ENCODE data around the gene MACF1.
"Not testable (repeated sequence)": the region's sequence is repeated elsewhere in the genome, so short reads cannot be mapped to it uniquely, and the experiment has no call there.

Gene MACF1

GRCh38 chr1:39519376-39519775 is 314.9 kb downstream of the MACF1 start:
- not testable (repeated sequence) for H3K23ac ChIP-seq (ENCODE audit: low read length in 2 of 2); H3K27me3 ChIP-seq (ENCODE audit: control insufficient read depth in 1 of 2, insufficient read depth in 1 of 2, low read length in 2 of 2); H3K14ac ChIP-seq (ENCODE audit: low read length in 2 of 2); H2BK15ac ChIP-seq (ENCODE audit: low read depth, poor library complexity, severe bottlenecking); H3K9me3 ChIP-seq (ENCODE audit: control insufficient read depth, low read length); H4K91ac ChIP-seq (ENCODE audit: low read length); H2AFZ ChIP-seq (ENCODE audit: low read depth, low read length); H2AK5ac ChIP-seq (ENCODE audit: low read length, severe bottlenecking); H2BK5ac ChIP-seq (ENCODE audit: low read depth, low read length, poor library complexity, severe bottlenecking); H2BK120ac ChIP-seq (ENCODE audit: low read depth, low read length); DNase-seq; H3K4me3 ChIP-seq (ENCODE audit: insufficient read depth in 1 of 2, low read depth in 1 of 2, low read length in 2 of 2); H3K18ac ChIP-seq (ENCODE audit: low read depth in 1 of 2, low read length in 2 of 2); H3K4me2 ChIP-seq (ENCODE audit: low read length, poor library complexity, severe bottlenecking); H2BK12ac ChIP-seq (ENCODE audit: low read length in 2 of 2); H3K9ac ChIP-seq (ENCODE audit: low read length); H3K4me1 ChIP-seq (ENCODE audit: control insufficient read depth, insufficient read depth, low read depth, low read length); H3K4ac ChIP-seq (ENCODE audit: low read depth in 1 of 2, low read length in 2 of 2); H4K8ac ChIP-seq (ENCODE audit: low read length); H3K79me1 ChIP-seq (replicated peaks; ENCODE audit: low read length, poor library complexity, severe bottlenecking); H3K27ac ChIP-seq (ENCODE audit: low read length, poor library complexity, severe bottlenecking)
- H3K36me3 ChIP-seq (ENCODE audit: control insufficient read depth in 1 of 2, insufficient read depth in 2 of 2, low read depth in 1 of 2, low read length in 2 of 2), result peaks cover 6 to 17% of the 10 kb centered on the region in 2 experiments
- WGBS, result no CpG with 5 or more reads among the region's 5 CpGs

DNA sequence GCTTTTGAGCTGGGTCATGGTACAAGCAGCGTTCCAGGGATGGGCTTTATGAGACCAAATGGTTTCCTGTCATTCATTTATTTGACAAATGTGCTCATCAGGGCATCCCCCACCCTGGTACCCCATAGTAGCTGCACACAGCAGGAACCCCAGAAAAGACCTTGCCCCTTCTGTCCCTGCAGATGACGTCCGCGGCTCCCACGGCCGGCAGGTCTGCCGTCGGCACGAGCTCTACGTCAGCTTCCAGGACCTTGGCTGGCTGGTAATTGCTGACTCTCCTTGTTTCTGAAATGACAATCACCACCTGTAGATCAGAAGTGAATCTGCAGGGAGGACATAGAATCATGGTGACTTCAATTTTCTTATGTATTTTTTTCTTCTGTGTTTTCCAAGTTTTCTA is 317.7 kb downstream of the MACF1 start:
- H3K27me3 ChIP-seq (ENCODE audit: control insufficient read depth in 1 of 2, insufficient read depth in 1 of 2, low read length in 2 of 2); H4K91ac ChIP-seq (ENCODE audit: low read length); H2BK15ac ChIP-seq (ENCODE audit: low read depth, poor library complexity, severe bottlenecking); H3K4ac ChIP-seq (ENCODE audit: low read depth in 1 of 2, low read length in 2 of 2); H3K79me1 ChIP-seq (replicated peaks; ENCODE audit: low read length, poor library complexity, severe bottlenecking); H3K4me3 ChIP-seq (ENCODE audit: insufficient read depth in 1 of 2, low read depth in 1 of 2, low read length in 2 of 2); H3K4me2 ChIP-seq (ENCODE audit: low read length, poor library complexity, severe bottlenecking); H3K9ac ChIP-seq (ENCODE audit: low read length); H2BK12ac ChIP-seq (ENCODE audit: low read length in 2 of 2); DNase-seq; H2AFZ ChIP-seq (ENCODE audit: low read depth, low read length); H3K27ac ChIP-seq (ENCODE audit: low read length, poor library complexity, severe bottlenecking); H3K9me3 ChIP-seq (ENCODE audit: control insufficient read depth, low read length); H3K4me1 ChIP-seq (ENCODE audit: control insufficient read depth, insufficient read depth, low read depth, low read length); H2BK5ac ChIP-seq (ENCODE audit: low read depth, low read length, poor library complexity, severe bottlenecking); H3K23ac ChIP-seq (ENCODE audit: low read length in 2 of 2); H4K8ac ChIP-seq (ENCODE audit: low read length); H2AK5ac ChIP-seq (ENCODE audit: low read length, severe bottlenecking); H3K18ac ChIP-seq (ENCODE audit: low read depth in 1 of 2, low read length in 2 of 2); H2BK120ac ChIP-seq (ENCODE audit: low read depth, low read length); H3K14ac ChIP-seq (ENCODE audit: low read length in 2 of 2): not testable (repeated sequence)
- peaks cover 24 to 39% of the 10 kb centered on the region in 2 experiments for H3K36me3 ChIP-seq (ENCODE audit: control insufficient read depth in 1 of 2, insufficient read depth in 2 of 2, low read depth in 1 of 2, low read length in 2 of 2)
- WGBS, result 76% methylated on average over 5 of the region's 10 CpGs

GRCh38 chr1:39522661-39523567 is 318.4 kb downstream of the MACF1 start:
- 89% methylated on average over 29 of the region's 29 CpGs for WGBS

DNA sequence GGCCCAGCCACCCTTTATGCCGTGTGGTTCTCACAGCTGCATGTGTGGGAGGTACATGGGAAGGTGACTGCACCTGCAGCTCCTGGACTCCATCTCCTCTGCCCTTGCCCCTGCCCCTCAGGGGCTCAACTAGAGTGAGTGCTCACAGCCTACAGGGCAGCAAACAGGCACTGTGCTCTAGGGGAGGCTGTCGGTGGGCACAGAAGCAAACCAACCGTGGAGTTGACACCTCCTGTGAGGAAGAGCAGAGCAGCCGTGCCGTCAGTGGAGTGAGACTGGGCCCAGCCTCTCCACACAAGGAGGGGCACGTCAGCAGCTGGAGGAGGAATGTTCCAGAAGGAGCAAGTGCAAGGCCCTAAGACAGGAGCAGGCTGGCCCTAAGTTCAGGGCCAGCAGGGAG is 319.7 kb downstream of the MACF1 start:
- H3K9me3 ChIP-seq (ENCODE audit: control insufficient read depth, low read length), result no peaks in the 10 kb centered on the region
- no peak overlapping the region for H3K9ac ChIP-seq (ENCODE audit: low read length)
- no peak overlapping the region for H3K4ac ChIP-seq (ENCODE audit: low read depth in 1 of 2, low read length in 2 of 2)
- no peak overlapping the region for H2AK5ac ChIP-seq (ENCODE audit: low read length, severe bottlenecking)
- H3K36me3 ChIP-seq (ENCODE audit: control insufficient read depth in 1 of 2, insufficient read depth in 2 of 2, low read depth in 1 of 2, low read length in 2 of 2), result peaks cover 41 to 58% of the 10 kb centered on the region in 2 experiments
- H3K27me3 ChIP-seq (ENCODE audit: control insufficient read depth in 1 of 2, insufficient read depth in 1 of 2, low read length in 2 of 2), result no peaks in the 10 kb centered on the region
- H2BK5ac ChIP-seq (ENCODE audit: low read depth, low read length, poor library complexity, severe bottlenecking), result no peak overlapping the region
- no peak overlapping the region for H4K91ac ChIP-seq (ENCODE audit: low read length)
- no peak overlapping the region for H2BK15ac ChIP-seq (ENCODE audit: low read depth, poor library complexity, severe bottlenecking)
- no peak overlapping the region for H2BK120ac ChIP-seq (ENCODE audit: low read depth, low read length)
- H2AFZ ChIP-seq (ENCODE audit: low read depth, low read length), result no peak overlapping the region
- no peak overlapping the region for H3K14ac ChIP-seq (ENCODE audit: low read length in 2 of 2)
- no peak overlapping the region for H3K18ac ChIP-seq (ENCODE audit: low read depth in 1 of 2, low read length in 2 of 2)
- H3K4me2 ChIP-seq (ENCODE audit: low read length, poor library complexity, severe bottlenecking), result no peak overlapping the region
- 87% methylated on average over 6 of the region's 6 CpGs for WGBS
- no peak overlapping the region for H3K4me3 ChIP-seq (ENCODE audit: insufficient read depth in 1 of 2, low read depth in 1 of 2, low read length in 2 of 2)
- H3K79me1 ChIP-seq (replicated peaks; ENCODE audit: low read length, poor library complexity, severe bottlenecking), result peaks cover under 1% of the 10 kb centered on the region
- H3K4me1 ChIP-seq (ENCODE audit: control insufficient read depth, insufficient read depth, low read depth, low read length), result peaks cover 2% of the 10 kb centered on the region
- H3K27ac ChIP-seq (ENCODE audit: low read length, poor library complexity, severe bottlenecking), result no peak overlapping the region
- no peak overlapping the region for H3K23ac ChIP-seq (ENCODE audit: low read length in 2 of 2)
- no peak overlapping the region for H2BK12ac ChIP-seq (ENCODE audit: low read length in 2 of 2)
- H4K8ac ChIP-seq (ENCODE audit: low read length), result no peak overlapping the region
- DNase-seq, result no peak

More at GRCh38 chr1:39522661-39523567, 318.4 kb downstream of the MACF1 start:
- no peak overlapping the region for H4K8ac ChIP-seq (ENCODE audit: low read length)
- H4K91ac ChIP-seq (ENCODE audit: low read length), result no peak overlapping the region
- H3K4ac ChIP-seq (ENCODE audit: low read depth in 1 of 2, low read length in 2 of 2), result no peak overlapping the region
- H3K36me3 ChIP-seq (ENCODE audit: control insufficient read depth in 1 of 2, insufficient read depth in 2 of 2, low read depth in 1 of 2, low read length in 2 of 2), result peaks cover 30 to 45% of the 10 kb centered on the region in 2 experiments
- no peak overlapping the region for H2AK5ac ChIP-seq (ENCODE audit: low read length, severe bottlenecking)
- no peak overlapping the region for H2AFZ ChIP-seq (ENCODE audit: low read depth, low read length)
- H3K4me2 ChIP-seq (ENCODE audit: low read length, poor library complexity, severe bottlenecking), result no peak overlapping the region
- peaks cover 2% of the 10 kb centered on the region for H3K4me1 ChIP-seq (ENCODE audit: control insufficient read depth, insufficient read depth, low read depth, low read length)
- no peaks in the 10 kb centered on the region for H3K79me1 ChIP-seq (replicated peaks; ENCODE audit: low read length, poor library complexity, severe bottlenecking)
- H3K14ac ChIP-seq (ENCODE audit: low read length in 2 of 2), result no peak overlapping the region
- H2BK12ac ChIP-seq (ENCODE audit: low read length in 2 of 2), result no peak overlapping the region
- H3K9me3 ChIP-seq (ENCODE audit: control insufficient read depth, low read length), result no peaks in the 10 kb centered on the region
- no peak for DNase-seq
- H3K18ac ChIP-seq (ENCODE audit: low read depth in 1 of 2, low read length in 2 of 2), result no peak overlapping the region
- no peak overlapping the region for H3K9ac ChIP-seq (ENCODE audit: low read length)
- no peak overlapping the region for H2BK120ac ChIP-seq (ENCODE audit: low read depth, low read length)
- H2BK15ac ChIP-seq (ENCODE audit: low read depth, poor library complexity, severe bottlenecking), result no peak overlapping the region
- no peak overlapping the region for H2BK5ac ChIP-seq (ENCODE audit: low read depth, low read length, poor library complexity, severe bottlenecking)
- H3K23ac ChIP-seq (ENCODE audit: low read length in 2 of 2), result no peak overlapping the region
- no peak overlapping the region for H3K4me3 ChIP-seq (ENCODE audit: insufficient read depth in 1 of 2, low read depth in 1 of 2, low read length in 2 of 2)
- no peaks in the 10 kb centered on the region for H3K27me3 ChIP-seq (ENCODE audit: control insufficient read depth in 1 of 2, insufficient read depth in 1 of 2, low read length in 2 of 2)
- no peak overlapping the region for H3K27ac ChIP-seq (ENCODE audit: low read length, poor library complexity, severe bottlenecking)

Data from mesenchymal stem cell (in vitro differentiated cells and primary cell).